HTERT RPE-1 (cell line): ENCODE measurements around the gene DRC1.

Source experiments
- in situ Hi-C: fragments of 300-500 bp; cut with MboI; formaldehyde crosslinking; loops from 4 replicates; pipeline ENCODE4 v1.14.3; 2020; ENCODE audit warnings: low sequenced_read_pairs

DRC1 gene

DNA sequence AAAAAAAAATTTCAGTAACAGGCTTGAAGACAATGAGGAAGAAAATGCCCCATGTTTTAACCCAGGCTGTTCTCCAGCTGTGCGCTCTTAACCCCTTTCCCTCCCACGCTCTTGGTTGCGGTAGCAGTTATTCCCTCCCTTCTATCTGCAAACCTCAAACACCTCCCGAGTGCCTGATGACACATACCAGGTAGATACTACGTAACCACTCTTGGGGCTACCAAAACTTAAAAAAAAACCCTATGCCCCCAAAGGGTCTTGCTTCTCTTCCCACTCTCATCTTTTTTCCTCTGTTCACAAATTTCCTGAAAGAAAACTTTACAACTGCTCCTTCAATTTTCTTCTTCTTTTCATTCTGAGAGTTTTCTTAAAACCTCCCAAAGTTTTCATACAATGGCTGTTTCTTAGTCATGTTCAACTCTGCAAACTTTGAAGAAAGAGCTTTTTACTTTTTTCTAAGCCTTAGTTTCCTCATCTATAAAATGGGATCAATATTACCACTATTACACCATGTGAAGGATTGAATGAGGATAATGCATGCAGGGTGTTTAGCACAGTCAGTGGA is 4.9 kb upstream of the DRC1 start:
- in situ Hi-C loops = no loop called here

DNA sequence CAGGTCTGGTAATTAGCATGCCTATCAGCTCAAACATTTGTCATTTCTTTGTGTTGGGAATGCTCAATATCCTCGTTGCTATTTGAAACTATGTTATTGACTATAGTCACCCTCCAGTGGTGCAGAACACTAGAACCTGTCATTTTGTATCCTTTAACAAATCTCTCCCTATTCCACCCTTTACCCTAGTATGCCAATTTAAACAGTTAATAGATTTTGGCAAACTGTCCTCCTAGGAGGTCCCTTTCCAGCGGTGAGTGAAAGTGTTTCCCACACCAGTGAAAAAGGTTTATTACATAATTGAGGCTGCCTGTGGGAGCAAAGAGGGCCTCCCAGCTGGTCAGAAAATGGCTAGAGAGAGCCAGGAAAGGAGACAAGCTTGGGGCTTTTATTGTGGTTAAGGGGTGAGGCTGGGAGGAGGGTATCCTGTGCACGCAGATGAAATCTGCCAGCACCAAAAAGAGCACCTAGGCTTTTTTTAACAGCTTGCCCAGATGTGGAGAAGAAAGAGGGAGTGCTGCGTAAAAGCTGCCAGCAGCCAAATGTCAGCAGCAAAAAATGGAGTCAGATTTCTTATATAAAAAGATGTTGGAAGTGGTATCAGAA is 1.8 kb upstream of the DRC1 start:
- in situ Hi-C loops = no loop called here

DNA sequence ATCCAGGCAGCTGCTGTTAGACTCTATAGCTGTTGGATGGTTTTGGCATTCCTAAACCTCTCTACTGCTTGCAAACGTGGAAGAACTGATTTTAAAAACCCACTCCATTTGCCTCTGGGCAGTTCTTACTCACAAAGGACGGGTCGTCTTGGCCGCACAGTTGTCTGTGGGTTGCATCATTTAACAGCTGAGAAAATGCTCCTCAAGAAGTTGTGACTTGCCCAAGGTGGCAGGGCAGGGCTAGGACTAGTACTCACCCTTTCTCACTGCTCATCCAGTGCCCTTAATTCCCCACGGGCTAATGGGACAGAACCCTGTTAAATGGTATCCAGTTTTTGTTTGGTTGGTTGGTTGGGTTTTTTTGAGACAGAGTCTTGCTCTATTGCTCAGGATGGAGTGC is 997 bp upstream of the DRC1 start:
- in situ Hi-C loops = no loop called here

DNA sequence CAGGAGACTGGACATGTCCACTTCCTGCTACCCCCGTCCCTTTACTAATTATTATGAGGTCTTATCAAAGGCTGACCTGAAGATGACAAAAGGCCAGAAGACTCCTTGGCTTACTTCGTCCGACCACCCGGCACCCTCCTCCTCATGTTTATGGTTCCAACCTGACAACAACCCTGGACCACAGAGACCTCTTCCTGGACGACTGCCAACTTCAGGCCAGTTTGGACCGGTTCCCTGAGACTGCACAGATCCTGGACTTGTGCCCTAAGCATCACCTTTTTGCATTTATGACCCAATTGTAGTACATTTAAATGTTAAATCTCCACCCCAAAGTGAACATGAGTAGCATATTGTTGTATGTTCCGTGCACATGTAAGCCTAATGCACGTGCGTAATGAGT is 5.8 kb downstream of the DRC1 start:
- in situ Hi-C loops = no loop called here

DNA sequence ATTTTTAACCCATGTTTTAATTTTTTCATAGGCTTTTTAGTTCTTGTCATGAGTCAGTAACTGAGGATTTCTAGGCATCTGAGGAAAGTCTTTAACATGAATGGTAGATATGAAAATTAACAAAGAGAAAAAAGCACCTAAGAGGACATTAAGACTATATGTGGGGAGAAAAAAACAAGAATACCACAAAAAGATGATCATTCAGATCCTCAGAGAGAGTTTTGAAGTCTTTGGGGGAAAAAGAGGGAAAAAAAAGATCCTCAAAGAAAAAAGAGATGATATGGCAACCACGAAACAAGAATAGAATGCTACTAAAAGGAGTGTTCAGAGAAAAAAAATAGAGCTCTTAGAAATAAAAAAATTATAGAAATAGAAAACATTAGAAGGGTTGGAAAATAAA is 8.1 kb downstream of the DRC1 start:
- in situ Hi-C loops = no loop called here

DNA sequence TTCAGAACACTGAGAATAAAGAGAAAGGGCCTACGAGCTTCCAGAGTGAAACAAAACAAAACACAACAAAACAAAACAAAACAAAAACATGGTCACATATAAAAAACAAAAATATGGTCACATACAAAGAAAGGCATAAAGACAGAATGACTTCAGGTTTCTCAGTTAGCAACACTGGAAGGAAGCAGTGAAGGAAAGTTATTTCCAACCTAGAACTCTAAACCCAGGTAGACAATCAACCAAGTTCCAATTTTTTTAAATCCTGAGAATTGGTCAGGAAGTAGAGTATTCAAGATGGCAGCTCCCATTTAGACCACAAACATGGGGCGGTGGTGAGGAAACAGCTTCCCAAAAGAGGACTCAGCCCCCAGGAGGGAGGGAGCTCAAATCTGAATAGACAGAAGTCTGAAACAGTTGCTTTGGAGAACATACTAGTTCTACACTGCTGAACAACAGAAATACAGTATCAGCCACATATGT is 9.1 kb downstream of the DRC1 start:
- in situ Hi-C loops = no loop called here

DNA sequence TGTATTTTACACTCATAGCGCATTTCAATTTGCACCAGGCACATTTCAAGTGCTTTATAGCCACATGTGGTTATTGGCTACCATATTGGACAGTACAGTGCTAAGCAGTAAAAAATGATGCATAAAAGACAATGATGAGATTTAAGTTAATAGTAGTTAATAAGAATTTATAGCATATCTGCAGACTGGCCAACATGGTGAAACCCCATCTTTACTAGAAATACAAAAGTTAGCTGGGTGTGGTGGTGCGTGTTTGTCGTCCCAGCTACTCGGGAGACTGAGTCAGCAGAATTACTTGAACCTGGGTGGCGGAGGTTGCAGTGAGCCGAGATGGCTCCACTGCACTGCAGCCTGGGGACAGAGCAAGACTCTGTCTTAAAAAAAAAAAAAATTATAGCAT is 9.7 kb downstream of the DRC1 start:
- in situ Hi-C loops = no loop called here

DNA sequence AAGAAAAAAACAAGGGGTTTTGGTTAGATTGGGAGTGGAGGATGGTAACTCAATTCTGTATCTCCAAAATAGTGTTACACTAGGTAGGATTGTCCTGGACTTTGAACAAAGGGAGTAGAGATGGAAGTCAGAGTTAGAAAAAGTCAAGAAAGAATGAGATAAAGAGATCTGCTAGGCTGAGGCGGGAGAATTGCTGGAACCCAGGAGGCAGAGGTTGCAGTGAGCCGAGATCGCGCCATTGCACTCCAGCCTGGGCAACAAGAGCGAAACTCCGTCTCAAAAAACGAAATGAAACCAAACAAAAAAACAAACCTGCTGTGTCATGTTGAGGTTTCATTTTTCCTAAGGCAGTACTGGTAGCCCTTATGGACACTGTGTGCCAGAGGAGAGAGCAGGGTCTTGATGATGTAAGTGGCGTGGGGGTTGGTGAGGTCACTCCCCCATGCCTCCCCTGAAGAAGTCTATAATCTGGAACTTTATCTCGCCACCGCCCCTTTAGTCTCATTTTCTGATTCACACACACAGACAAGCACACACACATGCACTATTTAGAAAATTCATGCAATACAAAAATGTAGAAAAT is 10.5 kb downstream of the DRC1 start:
- in situ Hi-C loops = no loop called here

DNA sequence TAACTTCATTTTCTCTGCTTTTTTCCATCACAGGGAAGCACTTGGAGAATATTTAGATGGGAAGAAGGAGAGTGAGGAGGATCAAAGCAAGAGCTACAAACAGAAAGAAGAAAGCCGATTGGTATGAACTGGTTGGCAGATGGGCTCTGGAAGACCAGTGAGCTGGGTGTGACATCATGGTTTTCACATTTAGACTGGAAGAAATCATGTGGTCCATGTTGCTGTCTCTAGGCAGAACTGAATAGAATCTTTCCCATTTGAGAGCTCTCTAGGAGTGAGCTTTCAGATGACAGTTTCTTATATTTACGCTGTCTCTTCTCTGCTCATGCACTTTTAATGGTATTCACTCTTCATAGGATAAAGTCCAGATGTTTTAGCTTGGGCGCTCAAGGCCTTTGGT is 12.6 kb downstream of the DRC1 start:
- in situ Hi-C loops = no loop called here

DNA sequence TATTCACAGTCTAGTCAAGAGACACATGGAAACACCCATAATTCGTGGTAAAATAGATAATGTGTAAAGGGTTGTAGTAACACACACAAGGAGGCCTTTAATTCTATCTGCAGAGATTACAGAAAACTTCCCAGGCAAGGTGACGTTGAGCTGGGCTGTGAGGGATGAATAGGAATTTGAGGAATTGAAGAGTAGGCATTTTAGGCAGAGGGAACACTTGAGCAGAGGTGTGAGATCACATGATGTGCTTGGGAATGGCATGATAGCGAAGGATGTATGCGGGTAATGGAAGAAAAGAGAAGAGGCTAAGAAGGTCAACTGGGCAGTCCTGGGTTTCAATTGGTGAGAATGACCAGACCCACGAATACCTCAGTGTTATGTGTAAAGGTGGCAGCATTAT is 20.2 kb downstream of the DRC1 start:
- in situ Hi-C loops = no loop called here

DNA sequence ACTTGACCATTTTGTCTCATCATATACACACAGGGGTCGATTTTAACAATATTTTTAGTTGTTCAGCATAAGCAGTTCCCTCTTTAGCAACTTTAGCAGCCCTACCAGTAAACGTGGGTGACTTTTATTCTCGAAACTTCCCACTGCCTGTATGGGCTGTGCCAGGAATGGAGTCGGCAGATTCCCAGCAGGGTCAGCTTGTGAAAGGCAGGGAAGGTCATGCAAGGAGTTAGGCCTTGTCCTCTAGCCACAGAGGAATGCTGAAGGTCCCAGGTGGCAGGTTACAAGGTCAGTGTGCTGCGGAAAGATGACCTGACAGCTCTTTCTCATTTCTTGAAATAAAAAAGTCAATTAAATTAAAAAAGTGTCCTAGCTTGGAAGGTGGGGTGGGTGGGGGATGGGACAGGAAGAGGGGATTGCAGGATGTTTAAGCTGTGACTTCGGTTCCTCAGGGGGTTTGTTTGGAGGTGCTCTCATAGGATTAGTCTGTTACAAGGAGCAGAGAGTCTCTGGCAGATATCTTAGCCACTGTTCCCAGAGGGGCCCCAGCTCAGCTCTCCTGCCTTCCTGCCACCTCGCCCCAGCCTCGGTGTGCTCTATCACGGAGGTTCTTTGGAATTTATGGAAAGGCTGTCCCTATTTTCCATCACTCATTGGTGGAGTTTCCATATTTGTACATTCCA is 21.4 kb downstream of the DRC1 start:
- in situ Hi-C loops = no loop called here

DNA sequence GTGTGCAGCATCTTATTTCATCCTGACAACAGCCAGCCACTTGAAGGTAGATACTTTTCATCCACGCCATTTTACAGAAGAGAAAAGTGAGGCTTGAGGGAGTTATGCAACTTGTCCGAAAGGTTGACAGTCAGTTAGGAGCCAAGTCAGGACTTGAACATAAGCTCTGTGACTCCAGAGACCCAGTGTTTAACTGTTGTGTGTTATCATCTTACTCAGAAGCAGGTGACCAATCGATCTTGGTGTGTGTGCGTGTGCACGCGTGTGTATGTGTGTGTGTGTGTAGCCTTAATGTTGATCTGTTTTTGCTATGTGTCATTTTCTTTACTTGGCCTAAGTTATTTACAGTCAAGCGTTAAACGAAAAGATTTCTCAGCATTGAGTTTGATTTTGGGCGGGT is 22.0 kb downstream of the DRC1 start:
- in situ Hi-C loops = no loop called here

DNA sequence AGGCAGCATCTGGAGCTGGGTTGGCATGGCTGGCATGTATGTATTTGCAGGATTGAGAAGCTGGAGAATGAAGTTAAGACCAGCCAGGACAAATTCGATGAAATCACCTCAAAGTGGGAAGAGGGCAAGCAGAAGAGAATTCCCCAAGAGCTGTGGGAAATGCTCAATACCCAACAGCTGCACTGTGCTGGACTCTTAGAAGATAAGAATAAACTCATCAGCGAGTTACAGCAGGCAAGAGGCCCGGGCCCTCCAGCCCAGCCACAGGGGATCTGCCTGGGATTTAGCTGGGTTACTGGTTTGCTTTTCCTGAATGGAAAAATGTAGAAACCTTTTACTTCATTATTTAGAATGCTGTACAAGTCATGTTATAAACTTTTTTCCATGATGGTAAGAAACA is 22.5 kb downstream of the DRC1 start:
- in situ Hi-C loops = no loop called here

DNA sequence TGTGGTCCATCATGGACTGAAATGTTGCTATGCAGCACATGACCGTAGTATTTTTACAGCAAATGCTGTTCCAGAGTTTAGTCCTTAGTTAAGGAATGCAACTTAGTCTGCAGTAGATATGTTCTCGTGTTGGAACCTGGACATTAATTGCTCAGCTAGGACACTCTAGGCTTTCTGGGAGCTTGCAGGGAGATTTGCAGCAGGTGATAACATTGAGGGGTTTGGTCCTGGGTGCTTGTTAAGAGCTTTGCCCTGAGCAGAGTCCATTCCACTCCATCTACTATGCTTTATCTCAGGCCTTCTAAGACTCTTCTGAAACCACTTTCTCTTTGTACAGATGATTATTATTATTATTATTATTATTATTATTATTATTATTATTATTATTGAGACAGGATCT is 27.1 kb downstream of the DRC1 start:
- in situ Hi-C loops = no loop called here

DNA sequence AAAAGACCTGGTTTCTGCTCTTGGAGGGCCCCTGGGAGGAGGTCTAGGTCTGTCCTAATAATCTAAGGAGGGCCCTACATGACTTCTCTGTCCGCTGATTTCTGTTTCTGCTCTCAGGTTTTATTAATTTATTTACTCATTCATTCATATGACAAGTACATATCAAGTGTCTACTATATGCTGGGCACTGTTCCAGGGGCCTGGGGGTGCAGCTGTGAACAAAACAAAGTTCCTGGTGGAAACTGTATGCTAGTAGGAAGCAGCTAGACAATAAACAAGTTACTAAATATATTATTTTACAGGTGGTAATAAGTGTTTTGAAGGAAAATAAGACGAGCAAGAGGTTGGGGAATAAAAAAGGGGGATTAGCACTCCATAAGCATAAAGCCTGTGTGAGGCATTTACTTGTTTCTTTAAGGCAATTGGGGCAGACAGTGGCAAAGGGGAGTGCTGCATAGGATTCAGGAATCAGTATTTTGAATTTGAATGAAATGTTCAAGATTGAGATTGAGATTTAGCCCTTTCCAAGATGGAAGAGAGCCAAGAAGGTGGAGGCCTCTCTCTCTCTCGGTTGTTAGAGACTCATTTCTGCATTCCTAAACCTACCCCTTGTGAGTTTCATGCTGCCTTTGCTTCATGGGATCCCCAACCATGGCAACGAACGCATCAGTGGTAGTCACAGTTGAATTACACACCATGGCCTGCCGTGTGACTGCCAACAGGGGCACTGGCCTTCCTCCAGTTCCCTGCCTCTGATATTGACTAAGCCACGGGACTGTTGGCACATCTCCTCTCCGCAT is 28.3 kb downstream of the DRC1 start:
- in situ Hi-C loops = no loop called here

DNA sequence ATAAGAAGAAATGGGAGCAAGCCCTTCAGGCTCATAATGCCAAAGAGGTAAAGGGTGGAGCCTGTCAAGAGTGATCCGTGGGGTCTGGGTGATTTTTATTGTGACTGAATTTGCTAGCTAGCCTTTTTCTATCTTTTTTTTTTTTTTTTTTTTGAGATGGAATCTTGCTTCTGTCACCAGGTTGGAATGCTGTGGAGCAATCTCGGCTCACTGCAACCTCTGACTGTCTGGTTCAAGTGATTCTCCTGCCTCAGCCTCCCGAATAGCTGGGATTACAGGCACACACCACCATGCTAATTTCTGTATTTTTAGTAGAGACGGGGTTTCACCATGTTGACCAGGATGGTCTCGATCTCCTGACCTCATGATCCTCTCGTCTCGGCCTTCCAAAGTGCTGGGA is 29.1 kb downstream of the DRC1 start:
- in situ Hi-C loops = no loop called here

DNA sequence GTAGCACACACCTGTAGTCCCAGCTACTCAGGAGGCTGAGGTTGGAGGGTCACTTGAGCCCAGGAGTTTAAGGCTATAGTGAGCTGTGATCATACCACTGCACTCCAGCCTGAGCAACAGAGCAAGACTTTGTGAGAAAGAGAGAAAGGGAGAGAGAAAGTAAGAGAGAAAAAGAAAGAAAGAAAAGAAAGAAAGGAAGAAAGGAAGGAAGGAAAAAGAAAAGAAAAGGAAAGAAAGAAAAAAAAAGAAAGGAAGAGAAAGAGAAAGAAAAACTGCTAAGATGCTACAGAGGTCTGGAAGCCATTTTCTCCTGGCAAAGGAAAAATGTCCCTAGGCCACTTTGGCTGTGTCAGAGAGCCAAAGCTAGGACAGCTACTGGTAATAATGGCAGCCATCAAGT is 30.6 kb downstream of the DRC1 start:
- in situ Hi-C loops = no loop called here

DNA sequence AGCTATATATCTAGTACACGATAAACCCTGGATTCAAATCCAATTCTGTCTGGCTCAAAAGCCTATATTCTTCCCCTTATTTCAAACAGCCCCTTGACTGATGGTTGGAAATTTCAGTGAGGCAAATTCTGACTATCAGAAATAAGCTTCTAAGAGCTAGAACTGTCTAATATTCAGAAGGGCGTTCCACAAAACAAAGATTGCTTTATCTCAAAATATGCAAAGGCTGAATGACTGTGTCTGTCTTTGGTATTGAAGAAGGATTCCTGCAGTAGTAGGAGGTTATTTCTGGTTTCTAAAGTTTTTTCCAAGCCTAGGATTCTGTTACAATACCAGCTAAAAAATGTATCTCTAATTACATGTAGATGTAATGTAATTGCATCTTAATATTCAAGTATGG is 31.1 kb downstream of the DRC1 start:
- in situ Hi-C loops = no loop called here

DNA sequence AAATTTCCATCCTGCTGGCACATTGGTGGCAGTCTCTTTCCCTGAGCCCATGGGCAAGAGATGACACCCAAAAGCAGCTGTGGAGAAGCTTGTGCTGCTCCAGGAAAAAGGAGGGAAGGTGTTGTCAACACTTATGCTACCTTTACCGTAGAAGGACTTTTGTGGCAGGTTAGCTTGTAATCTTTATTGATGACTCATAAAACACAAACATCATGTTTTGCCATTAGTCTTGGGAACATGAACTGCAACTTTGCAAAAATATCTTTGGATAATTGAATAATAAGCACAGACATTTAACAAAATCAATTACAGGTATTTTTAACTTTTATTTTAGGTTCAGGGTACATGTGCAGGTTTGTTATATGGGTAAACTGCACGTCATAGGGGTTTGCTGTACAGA is 33.4 kb downstream of the DRC1 start:
- in situ Hi-C loops = no loop called here

DNA sequence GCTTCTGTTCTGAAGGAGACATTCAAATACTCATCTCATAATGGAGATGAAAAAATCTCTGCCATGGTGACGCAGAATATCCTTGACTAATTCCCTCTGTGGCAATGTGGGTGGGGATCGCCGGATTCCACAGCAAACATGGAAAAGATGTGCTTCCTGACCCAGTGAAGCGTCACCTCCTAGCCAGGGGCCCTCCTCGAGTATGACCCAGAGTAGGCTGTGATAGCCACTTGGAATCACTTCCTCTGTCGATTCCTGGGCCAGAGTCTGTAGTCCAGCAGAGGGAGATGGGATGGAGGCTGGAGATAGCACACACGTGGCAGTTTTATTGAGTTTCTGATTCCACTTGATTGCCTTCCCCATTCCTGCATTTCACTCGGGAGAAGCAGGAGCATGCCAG is 36.8 kb downstream of the DRC1 start:
- in situ Hi-C loops = no loop called here

DNA sequence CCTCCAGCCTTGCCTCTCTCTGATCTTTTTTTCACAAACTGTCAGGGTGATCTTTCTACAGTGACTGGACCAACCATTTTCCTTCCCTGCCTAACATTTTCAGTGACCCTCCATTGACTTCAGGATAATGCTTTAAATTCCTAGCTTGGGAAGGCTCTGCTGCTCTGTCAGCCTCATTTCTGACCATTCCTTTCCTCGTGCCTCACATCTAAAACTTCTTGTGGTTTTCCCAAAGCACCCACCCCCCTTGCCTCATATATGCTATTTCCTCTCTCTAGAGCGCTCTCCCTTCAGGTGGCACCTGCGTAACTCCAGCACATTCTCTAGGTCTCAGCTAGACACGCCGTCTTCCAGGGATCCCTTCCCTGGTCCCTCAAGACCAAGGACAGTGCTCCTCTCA is 37.2 kb downstream of the DRC1 start:
- in situ Hi-C loops = no loop called here

DNA sequence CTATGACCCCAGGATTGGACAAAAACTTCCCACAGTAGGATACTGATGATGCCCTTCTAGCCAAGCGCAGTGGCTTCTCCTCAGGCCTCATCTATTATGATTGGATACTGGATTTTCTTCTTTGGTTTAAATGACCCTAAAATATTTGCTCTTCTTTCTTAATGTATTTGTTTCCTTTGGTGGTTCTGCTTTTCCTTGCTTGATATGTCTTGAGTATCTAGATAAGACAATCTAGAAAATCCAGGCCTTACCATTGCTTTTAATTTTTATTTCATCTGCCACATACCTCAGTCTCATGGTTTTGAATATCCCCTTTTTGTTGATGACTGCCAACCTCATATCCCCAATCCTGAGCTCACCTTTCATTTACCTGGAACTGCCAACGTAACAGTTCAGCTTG is 40.6 kb downstream of the DRC1 start:
- in situ Hi-C loops = no loop called here
